Measurements from ENCODE around the gene COL4A1.

The COL4A1 gene

DNA sequence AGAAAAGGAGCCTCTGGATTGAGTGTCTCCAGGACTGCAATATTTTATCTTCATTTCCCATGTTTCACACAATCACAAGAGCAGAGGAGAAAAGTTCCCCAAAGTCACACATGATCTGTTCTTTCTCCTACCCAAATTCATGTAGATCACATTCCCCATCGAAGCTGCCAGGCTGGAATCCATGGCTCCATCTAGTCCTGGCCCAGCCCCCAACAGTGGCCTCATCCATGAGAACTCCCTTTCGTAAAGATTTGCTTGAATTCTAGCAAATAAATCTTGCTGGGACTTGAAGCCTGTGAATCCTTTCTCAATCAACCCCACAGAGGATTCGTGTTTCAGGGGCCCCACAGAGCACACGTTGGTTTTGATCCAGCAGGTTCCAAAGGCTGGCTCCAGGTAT, 109.5 kb downstream of the COL4A1 start:
- TF ChIP-seq CREB1 (IDR thresholded peaks at IDR 0.05; ENCODE audit: low read depth) (no peak), EGR1 (IDR thresholded peaks at IDR 0.05) (no peak), TAF1 (IDR thresholded peaks at IDR 0.05; ENCODE audit: low read depth) (no peak), RAD21 (IDR thresholded peaks at IDR 0.05; ENCODE audit: low read depth) (no peak), TCF12 (IDR thresholded peaks at IDR 0.05; ENCODE audit: low read depth) (no peak), EP300 (IDR thresholded peaks at IDR 0.05; ENCODE audit: borderline replicate concordance) (no peak), TEAD4 (IDR thresholded peaks at IDR 0.05) (no peak), ZBTB7A (IDR thresholded peaks at IDR 0.05; ENCODE audit: low read depth) (no peak)
- TF ChIP-seq, protein P1, sequence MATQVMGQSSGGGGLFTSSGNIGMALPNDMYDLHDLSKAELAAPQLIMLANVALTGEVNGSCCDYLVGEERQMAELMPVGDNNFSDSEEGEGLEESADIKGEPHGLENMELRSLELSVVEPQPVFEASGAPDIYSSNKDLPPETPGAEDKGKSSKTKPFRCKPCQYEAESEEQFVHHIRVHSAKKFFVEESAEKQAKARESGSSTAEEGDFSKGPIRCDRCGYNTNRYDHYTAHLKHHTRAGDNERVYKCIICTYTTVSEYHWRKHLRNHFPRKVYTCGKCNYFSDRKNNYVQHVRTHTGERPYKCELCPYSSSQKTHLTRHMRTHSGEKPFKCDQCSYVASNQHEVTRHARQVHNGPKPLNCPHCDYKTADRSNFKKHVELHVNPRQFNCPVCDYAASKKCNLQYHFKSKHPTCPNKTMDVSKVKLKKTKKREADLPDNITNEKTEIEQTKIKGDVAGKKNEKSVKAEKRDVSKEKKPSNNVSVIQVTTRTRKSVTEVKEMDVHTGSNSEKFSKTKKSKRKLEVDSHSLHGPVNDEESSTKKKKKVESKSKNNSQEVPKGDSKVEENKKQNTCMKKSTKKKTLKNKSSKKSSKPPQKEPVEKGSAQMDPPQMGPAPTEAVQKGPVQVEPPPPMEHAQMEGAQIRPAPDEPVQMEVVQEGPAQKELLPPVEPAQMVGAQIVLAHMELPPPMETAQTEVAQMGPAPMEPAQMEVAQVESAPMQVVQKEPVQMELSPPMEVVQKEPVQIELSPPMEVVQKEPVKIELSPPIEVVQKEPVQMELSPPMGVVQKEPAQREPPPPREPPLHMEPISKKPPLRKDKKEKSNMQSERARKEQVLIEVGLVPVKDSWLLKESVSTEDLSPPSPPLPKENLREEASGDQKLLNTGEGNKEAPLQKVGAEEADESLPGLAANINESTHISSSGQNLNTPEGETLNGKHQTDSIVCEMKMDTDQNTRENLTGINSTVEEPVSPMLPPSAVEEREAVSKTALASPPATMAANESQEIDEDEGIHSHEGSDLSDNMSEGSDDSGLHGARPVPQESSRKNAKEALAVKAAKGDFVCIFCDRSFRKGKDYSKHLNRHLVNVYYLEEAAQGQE (IDR thresholded peaks at IDR 0.05; ENCODE audit: low read depth): no peak

- TF ChIP-seq EP300 (IDR thresholded peaks at IDR 0.05; ENCODE audit: borderline replicate concordance): no peak
- TF ChIP-seq, protein P1 (IDR thresholded peaks at IDR 0.05; ENCODE audit: low read depth): no peak
- no peak for TF ChIP-seq TCF12 (IDR thresholded peaks at IDR 0.05; ENCODE audit: low read depth)
- no peak for TF ChIP-seq FOXM1 (IDR thresholded peaks at IDR 0.05; ENCODE audit: borderline replicate concordance, low read depth)
- no peak for TF ChIP-seq EGR1 (IDR thresholded peaks at IDR 0.05)
Measured at GRCh38 chr13:110197026-110197425, 109.9 kb downstream of the COL4A1 start.

- TF ChIP-seq EP300 (IDR thresholded peaks at IDR 0.05; ENCODE audit: borderline replicate concordance) (no peak), CREB1 (IDR thresholded peaks at IDR 0.05; ENCODE audit: low read depth) (no peak)
Measured at GRCh38 chr13:110195547-110196485, 111.1 kb downstream of the COL4A1 start.

DNA sequence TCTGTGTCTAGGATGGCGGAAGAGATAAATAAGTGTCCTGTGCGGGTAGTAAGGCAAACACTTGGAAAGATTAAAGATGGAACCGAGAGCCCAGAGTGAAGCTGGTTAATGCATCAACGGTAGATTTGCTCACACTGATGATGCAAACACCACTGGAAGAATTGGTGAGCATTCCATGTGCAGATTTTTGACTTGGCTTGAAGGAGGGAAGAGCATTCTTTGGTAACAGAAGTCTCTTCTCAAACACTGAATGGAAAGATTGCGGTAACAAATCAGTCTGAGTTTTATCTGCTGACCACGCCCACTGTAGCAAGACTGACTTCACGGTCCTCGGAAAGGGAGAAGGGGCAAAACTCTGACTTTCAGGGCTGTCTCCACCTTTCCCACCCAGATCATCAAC, 112.5 kb downstream of the COL4A1 start:
- TF ChIP-seq FOXM1 (IDR thresholded peaks at IDR 0.05; ENCODE audit: borderline replicate concordance, low read depth) (no peak), TCF12 (IDR thresholded peaks at IDR 0.05; ENCODE audit: low read depth) (no peak), ZBTB7A (IDR thresholded peaks at IDR 0.05; ENCODE audit: low read depth) (no peak), CEBPB (IDR thresholded peaks at IDR 0.05) (no peak), TAF1 (IDR thresholded peaks at IDR 0.05; ENCODE audit: low read depth) (no peak), RAD21 (IDR thresholded peaks at IDR 0.05; ENCODE audit: low read depth) (no peak), TEAD4 (IDR thresholded peaks at IDR 0.05) (no peak), MAX (IDR thresholded peaks at IDR 0.05) (no peak), USF1 (IDR thresholded peaks at IDR 0.05) (no peak)

GRCh38 chr13:110193491-110193890, 113.5 kb downstream of the COL4A1 start:
- TF ChIP-seq TCF12 (IDR thresholded peaks at IDR 0.05; ENCODE audit: low read depth) (no peak), TAF1 (IDR thresholded peaks at IDR 0.05; ENCODE audit: low read depth) (no peak), RAD21 (IDR thresholded peaks at IDR 0.05; ENCODE audit: low read depth) (no peak), EP300 (IDR thresholded peaks at IDR 0.05; ENCODE audit: borderline replicate concordance) (no peak), CREB1 (IDR thresholded peaks at IDR 0.05; ENCODE audit: low read depth) (no peak), YY1 (IDR thresholded peaks at IDR 0.05; ENCODE audit: low read depth) (no peak), CEBPB (IDR thresholded peaks at IDR 0.05) (no peak)

DNA sequence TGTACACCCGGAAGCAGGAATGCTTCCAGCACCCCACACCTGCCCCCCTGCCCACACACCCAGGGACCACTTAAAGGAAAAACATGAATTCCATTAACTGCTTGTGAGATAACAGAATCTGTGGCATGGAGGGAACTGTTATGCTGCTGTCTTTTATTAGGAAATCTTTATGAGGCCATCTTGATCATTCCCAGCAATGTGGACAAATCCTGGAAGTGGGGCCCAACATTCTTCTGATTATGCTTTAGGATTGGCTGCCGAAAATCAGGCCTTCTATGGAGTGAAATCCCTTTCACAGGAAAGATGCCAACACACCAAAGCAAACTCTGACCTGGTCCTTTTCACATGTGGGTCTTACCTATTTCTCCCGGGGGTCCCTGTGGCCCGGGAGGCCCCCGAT, 114.5 kb downstream of the COL4A1 start:
- TF ChIP-seq RAD21 (IDR thresholded peaks at IDR 0.05; ENCODE audit: low read depth): no peak
- TF ChIP-seq MAX (IDR thresholded peaks at IDR 0.05): no peak
- no peak for TF ChIP-seq CREB1 (IDR thresholded peaks at IDR 0.05; ENCODE audit: low read depth)
- no peak for TF ChIP-seq EGR1 (IDR thresholded peaks at IDR 0.05)

- TF ChIP-seq EP300 (IDR thresholded peaks at IDR 0.05; ENCODE audit: borderline replicate concordance): no peak
- TF ChIP-seq RAD21 (IDR thresholded peaks at IDR 0.05; ENCODE audit: low read depth): no peak
- no peak for TF ChIP-seq MAX (IDR thresholded peaks at IDR 0.05)
- TF ChIP-seq USF1 (IDR thresholded peaks at IDR 0.05): no peak
- TF ChIP-seq TAF1 (IDR thresholded peaks at IDR 0.05; ENCODE audit: low read depth): no peak
- no peak for TF ChIP-seq TEAD4 (IDR thresholded peaks at IDR 0.05)
- no peak for TF ChIP-seq ZBTB7A (IDR thresholded peaks at IDR 0.05; ENCODE audit: low read depth)
- no peak for TF ChIP-seq TCF12 (IDR thresholded peaks at IDR 0.05; ENCODE audit: low read depth)
- TF ChIP-seq YY1 (IDR thresholded peaks at IDR 0.05; ENCODE audit: low read depth): no peak
- TF ChIP-seq FOXM1 (IDR thresholded peaks at IDR 0.05; ENCODE audit: borderline replicate concordance, low read depth): no peak
- TF ChIP-seq NFIC (IDR thresholded peaks at IDR 0.05): no peak
- TF ChIP-seq CREB1 (IDR thresholded peaks at IDR 0.05; ENCODE audit: low read depth): no peak
Measured at GRCh38 chr13:110187641-110188161, 119.3 kb downstream of the COL4A1 start.

Measured in Ishikawa (cell line).